ENCODE data around the gene ABCA7.
"Not testable (repeated sequence)": the region's sequence is repeated elsewhere in the genome, so short reads cannot be mapped to it uniquely, and the experiment has no call there.

The ABCA7 gene

DNA sequence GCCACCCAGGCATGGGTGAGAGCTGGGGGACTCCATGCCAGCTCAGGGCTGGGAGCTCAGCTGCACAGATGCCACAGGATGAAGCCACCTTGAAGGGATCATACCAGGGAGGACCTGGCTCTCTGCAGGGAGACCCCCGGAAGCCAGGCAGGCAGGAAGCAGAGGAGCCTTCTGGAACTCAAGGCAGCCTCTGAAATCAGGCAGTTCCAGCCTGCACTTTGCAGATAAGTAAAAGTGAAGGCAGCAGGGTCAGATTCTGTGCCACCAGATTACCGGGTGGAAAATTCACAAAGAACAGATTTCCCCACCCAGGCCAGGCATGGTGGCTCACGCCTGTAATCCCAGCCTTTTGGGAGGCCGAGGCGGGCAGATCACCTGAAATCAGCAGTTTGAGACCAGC is 21.5 kb upstream of the ABCA7 start:
- no peak for DNase-seq

DNA sequence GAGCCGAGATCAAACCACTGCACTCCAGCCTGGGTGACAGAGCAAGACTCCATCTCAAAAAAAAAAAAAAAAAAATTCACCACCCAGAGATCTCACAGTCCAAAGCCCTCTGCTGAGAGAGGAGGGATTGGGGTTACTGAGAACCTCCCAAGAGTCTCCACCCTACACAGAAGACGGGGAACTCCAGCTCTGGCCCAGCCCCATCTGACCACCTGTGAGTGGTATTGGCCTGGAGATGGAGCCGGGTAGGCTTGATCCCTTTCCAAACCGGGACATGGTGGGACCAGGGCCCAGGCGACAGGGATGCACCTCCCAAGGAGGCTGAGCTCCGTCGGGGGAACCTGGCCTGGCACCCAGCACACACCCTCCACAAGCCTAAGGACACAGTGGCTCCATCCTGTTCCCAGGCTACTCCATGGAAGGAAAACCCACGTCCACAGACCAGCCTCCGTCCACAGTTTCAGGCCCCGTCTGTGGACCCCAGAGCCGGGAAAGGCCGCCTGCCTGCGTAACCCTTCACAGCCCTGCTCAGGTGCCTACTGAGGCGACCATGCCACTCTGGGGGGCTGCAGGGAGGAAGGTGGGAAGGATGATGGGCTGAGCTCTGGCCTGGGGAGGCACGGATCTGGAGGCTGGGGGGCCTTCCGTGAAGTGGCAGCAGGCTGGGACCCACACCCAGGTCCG is 20.8 kb upstream of the ABCA7 start:
- no peak for DNase-seq

DNA sequence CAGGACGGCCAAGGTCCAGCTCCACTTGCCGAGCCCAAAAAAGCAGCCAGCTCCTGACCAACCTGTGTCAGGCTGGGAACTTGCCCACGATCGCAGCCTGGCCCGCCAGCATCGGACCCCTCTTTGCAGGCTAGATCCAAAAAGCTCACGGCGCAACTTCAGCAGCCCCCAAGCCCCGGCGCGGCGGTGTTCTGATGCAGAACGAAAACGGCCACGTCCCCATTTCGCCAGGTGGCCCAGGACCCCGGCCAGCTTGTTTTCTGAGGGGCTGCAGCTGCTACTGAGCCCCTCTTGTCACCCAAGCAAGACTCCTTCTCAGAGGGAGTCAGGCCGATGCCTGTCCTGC is 20.3 kb upstream of the ABCA7 start:
- DNase-seq: no peak

DNA sequence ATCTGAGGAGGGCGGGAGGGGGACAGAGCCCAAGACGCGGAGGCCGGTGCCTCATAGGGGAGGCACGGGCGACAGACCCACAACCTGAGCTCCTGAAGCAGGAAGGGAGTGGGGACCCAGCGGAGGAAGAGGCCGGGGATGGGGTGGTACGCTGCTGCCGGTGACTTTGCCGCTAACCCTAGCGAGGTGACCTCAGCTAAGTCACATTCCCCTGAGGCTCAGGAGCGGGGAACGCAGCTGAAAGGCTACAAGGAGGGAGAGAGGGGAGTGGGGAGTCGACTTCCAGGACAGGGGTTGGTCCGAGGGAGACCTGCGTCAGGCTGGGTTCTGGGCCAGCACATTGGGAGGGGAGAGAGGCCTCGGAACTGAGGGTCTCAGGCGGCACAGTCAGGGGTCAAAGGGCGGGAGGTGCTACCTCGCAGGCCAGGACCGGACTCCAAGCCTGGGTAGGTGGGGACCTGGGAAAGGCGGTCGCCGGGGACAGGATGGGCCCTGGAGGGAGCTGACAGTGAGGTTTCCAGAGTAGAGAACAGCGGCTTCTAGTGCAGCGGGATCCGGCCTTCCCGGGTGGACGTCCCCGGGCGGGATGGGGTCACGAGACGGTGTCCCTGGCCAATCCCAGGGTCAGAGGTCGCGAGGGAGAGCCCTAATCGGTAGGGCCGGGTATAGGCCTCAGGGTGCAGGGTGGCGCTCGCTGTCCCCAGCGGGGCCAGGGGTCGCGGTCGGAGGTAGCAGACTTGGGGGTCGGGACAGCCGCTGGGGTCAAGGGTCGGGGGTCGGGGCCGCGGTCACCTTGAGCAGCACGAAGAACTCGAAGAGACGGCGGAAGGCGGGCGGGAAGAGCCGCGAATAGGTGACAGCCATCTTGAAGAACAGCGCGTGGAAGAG is 19.7 kb upstream of the ABCA7 start:
- no peak for DNase-seq

DNA sequence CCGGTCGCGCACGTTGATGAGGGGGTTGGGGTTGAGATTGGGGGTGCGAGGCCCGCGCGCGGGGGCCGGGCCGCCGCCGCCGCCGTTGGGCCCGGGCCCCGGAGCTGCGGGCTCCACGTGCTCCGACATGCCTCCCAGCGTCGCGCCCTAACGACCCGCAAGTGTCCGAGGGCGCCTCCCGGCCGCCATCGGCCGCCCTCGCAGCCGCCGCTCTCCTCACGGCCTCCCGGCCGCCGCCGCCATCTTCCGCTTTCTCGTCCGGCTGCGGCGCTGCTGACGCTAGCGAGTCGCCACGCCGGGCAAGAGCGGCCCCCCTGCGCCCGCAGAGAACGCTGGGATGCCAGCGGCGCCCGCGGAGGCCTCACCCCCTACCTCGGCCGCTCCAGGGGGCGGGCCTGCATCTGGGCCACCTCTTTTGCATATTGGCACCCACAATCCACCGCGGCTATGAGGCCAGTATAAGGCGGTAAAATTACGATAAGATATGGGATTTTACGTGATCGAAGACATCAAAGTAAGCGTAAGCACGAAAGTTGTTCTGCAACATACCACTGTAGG is 19.0 kb upstream of the ABCA7 start, which contains the start of gene TMEM259:
Gene TMEM259 (minus strand): TSS at position 256 of the 558 bp plus-strand sequence. CDS start 127 bp downstream, at position 129.
- DNase-seq: peak; percentile 98

DNA sequence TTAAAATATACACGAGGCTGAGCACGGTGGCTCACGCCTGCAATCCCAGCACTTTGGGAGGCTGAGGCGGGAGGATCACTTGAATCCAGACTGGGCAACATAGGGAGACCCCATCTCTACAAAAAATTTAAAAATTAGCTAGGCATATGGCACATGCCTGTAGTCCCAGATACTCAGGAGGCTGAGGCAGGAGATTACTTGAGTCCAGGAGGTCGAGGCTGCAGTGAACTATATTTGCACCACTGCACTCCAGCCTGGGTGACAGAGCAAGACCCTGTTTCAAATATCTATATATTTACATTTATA is 16.1 kb upstream of the ABCA7 start:
- not testable (repeated sequence) for DNase-seq

DNA sequence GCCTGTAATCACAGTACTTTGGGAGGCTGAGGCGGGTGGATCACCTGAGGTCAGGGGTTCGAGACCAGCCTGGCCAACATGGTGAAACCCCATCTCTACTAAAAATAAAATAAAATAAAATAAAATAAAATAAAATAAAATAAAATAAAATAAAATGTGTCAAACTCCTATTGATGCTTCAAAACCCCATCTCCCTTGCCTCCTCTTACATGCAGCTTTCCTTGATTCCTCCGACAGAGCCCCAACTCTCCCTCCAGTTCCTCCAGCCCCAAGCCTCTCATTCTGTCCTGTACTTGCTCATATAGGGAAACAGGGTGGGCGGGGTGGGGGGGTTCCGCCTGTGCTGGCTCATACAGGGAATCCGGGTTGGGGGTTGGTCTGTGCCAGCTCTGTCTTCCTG is 14.8 kb upstream of the ABCA7 start:
- not testable (repeated sequence) for DNase-seq

DNA sequence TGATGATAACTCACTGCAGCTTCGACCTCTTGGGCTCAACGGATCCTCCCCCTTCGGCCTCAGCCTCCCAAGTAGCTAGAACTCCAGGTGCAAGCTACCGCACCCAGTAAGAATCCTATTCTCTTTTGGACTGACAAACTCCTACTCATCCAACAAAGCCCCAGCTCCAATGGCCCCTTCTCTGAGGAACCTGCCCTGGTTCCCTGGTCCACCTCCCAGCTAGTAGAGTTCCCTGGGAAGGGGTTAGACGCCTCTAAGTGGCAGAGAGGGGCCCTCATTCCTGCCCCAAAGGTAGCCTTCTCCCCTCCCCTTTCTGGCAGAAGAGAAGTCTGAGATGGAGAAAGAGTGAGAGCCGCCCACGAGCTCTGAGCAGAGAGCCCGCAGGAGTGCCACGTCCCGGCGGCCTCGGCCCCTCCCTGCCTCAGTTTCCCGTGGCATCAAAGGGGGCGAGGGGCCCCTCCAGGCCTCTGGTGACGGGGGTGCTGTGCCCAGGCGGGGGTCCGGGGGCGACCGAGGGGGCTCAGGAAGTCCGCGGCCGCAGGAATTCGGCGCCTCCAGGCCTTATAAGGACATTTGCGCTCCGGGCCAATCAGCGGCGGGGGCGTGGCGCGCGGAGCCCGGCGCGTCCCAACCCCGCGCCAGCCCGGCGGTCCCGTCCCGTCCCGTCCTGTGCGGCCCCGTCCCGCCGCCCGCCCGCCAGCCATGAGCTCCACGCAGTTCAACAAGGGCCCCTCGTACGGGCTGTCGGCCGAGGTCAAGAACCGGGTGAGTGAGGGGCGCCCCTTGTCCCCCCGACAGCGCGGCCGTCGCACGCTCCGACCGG is 13.7 kb upstream of the ABCA7 start, which contains the start of gene CNN2:
Gene CNN2 (plus strand): TSS at position 649 of the 823 bp plus-strand sequence. CDS start 54 bp downstream, at position 703.
- peak; percentile 55 for DNase-seq

DNA sequence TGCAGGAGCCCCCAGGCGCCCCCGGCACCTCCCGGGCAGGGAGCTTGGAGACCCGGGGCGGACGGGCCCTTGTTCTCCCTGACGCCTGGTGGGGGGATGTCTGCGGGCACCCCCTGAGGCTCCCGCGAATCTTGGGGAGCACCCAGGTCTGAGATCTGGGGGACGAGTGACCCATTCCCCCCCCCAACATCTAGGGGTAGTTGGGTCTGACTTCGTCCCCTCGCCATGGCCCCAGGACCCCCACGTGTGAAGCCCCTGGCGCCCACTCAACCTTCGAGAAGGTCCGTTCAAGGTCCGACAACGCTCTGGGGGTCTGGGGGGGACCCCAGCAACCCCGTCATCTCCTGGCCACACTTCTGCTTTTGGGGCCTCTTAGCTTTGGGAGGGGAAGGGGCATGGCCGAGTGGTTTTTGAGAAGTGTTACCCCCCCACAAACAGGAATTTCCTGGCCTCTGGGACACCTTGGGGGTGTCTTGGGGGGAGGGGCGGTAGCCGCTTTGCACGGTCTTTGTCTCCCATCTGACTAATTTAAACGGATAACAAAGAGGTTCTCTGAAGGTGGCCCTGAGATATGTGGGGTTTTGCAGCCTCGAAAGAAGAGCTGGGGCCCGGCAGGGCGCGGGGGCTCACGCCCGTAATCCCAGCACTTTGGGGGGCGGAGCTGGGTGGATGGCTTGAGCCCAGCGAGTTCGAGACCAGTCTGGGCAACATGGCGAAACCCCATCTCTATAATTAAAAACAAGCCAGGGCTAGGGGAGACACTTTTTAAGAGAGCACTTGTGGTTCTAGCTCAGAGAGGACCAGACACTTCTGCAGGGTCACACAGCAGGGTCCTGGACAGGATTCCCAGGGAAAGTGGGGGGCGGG is 12.9 kb upstream of the ABCA7 start:
- DNase-seq: no peak

DNA sequence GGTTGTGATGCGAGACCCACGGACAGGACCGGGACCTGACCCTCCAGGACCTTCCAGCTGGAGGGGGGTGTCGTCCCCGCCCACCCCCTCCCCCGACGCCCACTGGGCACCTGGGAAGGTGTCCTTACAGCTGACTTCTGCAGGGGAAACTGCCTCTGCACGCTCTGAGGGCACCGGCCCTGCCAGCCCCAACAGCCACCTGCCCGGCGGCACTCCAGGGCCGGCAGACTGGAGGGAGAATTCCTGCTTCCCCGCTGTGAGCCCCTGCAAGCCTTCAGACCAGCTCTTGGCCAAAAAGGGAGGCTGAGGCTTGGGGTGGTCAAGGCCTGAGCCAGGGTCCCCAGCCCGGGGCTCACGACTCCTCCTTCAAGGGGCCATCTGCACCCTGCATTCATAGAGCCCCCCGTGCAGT is 12.3 kb upstream of the ABCA7 start:
- no peak for DNase-seq

DNA sequence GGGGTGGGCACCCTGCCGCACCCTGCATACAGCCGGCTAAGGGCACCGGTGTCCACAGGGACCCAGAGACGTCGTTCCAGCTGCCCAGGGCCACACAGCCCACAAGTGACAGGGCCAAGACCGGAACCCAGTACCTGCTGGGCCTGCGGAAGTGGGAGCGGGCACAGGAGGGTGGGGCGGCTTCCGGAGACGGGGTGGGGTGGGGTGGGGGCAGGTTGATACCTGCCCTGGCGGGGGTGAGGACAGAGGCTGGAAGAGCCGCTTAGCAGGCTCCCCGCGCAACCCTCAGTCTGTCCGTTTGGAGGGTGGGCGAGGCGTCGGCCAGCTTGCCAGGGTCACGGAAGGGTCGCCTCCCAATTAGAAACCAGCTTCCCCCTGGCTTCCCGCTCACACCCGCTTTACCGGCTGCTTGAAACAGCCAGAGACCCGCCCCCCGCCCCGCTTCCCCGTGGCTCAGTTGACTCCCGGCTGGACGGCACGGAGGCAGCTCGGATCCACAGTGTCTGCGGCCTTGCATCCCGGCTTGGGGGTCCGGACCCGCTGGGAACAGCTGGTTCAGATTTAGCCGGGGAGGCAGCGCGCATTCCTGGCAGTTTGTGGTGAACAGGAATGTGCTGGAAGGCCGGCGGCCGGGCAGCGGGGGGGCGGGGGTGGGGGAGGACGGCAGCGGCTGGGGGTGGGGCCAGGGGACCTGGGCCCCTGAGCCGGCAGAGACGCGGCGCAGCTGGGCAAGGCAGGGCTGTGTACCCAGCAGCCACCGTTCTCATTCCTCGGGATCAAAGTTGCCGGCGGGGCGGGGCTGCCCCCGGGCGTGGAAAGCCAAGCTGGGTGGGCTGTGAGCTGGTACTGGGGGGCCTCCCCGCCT is 11.6 kb upstream of the ABCA7 start:
- peak; percentile 43 for DNase-seq

DNA sequence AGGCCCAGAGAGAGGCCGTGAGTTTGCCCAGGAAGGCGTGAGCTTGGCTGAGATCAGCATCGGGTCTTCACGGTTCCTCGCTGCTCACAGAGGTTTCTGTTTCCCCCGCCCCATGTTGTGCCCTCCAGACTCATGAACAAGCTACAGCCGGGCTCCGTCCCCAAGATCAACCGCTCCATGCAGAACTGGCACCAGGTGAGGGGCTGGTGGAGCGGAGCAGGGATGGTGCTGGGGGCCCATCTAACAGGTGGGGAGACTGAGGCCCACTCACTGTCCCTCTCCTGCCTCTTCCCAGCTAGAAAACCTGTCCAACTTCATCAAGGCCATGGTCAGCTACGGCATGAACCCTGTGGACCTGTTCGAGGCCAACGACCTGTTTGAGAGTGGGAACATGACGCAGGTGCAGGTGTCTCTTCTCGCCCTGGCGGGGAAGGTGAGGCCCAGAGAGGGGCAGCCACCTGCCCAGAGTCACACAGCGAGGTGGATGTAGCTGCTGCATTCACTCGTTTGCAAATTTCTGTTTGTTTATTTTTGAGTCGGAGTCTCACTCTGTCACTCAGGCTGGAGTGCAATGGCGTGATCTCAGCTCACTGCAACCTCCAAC is 7.5 kb upstream of the ABCA7 start:
- DNase-seq: no peak

DNA sequence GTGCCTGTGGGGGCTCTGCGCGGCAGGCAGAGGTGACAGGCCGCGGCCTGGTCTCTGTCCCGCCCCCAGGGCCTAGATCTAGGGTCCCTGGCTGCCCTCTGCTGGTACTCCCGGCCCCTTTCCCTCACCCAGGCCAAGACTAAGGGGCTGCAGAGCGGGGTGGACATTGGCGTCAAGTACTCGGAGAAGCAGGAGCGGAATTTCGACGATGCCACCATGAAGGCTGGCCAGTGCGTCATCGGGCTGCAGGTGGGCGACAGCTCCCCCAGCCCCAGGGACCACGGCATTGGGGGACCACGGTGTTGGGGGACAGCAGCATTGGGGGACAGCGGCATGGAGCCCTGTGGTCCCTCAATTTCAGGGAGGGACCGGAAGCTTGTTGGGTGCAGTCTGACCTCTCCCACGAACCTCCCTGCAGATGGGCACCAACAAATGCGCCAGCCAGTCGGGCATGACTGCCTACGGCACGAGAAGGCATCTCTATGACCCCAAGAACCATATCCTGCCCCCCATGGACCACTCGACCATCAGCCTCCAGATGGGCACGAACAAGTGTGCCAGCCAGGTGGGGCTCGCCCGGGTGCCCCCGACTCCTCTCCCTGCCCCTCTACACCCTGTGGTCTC is 3.8 kb upstream of the ABCA7 start:
- no peak for DNase-seq

DNA sequence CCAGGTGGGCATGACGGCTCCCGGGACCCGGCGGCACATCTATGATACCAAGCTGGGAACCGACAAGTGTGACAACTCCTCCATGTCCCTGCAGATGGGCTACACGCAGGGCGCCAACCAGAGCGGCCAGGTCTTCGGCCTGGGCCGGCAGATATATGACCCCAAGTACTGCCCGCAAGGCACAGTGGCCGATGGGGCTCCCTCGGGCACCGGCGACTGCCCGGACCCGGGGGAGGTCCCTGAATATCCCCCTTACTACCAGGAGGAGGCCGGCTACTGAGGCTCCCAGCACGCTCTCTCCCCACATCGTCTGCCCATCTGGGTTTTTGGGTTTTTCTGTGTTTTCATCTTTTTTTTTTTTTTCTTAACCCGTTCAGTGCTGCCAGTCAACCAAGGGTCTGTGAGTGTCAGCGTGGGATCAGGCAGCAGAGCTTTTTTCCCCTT is 2.3 kb upstream of the ABCA7 start:
- no peak for DNase-seq

DNA sequence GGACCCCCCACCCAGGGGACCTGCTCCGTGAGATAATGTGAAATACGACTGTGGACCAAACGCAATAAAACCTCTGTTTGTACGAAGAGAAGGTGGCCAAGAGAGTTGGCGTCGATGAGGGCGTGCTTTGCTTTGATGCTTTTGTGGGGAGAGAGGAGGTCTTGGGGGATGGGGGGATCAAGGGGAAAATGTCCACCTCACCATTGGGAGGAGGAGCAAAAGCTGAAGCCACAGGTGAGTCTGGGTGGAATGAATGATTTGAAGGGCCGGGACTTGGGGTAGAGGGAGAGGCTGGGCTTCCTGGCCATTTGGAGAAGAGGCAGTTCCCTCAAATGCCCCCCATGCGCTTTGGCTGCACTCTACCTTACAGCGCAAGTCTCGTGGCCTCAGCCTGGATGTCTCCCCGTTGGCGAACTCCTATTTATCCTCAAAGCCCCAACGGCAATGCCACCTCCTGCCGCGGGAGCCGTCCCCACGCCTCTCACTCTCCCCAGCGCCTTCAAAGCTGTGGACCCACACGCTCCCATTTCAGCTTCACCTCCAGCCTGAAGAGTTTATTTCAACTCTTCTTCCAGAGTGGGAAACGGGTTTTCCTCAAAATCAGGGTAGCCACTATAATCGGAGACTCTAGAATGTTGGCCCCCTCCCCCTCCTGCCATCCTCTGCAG is 795 bp upstream of the ABCA7 start:
- no peak for DNase-seq

DNA sequence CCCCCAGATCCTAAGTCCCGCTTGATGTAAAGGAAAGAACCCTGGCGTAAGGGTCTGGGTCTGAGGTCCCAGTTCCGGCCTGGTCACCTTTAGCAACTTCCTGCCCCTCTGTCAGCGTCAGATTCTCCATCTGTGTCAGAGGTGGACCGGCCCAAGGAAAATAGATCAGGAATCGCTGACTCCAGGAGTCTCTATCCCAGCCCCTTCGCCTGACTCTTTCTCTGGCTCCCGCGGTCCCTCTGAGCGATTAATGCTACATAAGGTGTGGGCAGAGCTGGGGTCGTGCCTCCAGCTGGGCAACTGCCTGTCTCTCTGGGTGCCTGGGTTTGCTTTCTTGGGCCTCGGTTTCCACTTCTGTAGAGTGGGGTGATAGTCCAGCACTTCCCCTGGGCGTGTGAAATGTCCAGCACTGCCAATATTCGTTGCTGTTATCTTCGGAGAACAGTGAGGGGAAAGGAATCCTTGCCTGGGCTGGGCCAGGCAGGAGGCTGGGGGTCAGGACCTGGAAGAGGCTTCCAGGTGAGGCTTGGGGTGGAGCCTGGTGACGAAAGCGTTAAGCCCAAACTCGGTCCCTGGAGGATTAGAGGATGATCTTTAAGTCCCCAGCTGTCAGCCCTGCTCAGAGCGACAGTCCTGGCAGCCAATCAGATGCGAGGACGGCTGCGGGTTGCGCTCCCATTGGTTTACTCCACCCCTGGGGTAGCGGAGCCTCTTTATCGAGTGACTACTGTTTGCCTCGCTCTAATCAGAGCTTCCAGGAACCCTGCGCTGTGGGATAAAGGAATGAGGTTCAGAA is 767 bp downstream of the ABCA7 start:
- DNase-seq: peak; percentile 87

DNA sequence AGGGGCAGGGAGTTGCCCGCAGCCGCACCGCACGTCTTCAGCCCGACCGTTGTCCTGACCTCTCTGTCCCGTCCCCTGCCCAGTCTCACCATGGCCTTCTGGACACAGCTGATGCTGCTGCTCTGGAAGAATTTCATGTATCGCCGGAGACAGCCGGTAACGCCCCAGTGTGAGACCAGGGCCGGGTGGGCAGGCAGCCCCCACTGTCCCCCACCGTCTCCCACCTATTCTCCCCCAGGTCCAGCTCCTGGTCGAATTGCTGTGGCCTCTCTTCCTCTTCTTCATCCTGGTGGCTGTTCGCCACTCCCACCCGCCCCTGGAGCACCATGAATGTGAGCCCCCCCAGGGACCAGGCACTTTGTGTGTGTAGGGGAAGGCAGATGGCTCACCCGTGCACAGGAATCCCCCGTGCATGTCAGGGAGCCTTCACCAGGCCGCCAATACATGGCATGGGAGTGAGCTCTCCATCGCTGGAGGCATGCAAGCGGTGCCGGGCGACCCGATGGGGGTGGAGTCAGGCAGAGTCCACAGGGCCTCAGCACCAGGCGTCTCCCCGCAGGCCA is 1.4 kb downstream of the ABCA7 start:
- DNase-seq: no peak
